Hepatocyte (in vitro differentiated cells): Measurements from ENCODE around the gene ZNF341. TPM values are rescaled to one million over a fixed set of nuclear protein-coding genes. Genes with fewer than 3 reads are reported as not detected.

Experiments
- DNase-seq: peaks from one replicate; pipeline ENCODE4 v3.0.0-alpha.2; 2016; ENCODE audit warnings: low spot score
- H2AFZ ChIP-seq: fragments of 200-600 bp; sonication (generic); 2 replicates; pipeline ENCODE4 v1.6.0; 2016; ENCODE audit warnings: antibody characterized with exemption, mild to moderate bottlenecking
- H3K27ac ChIP-seq: fragments of 200-600 bp; sonication (generic); 2 replicates; pipeline ENCODE4 v1.5.1; 2016; ENCODE audit warnings: mild to moderate bottlenecking
- H3K27me3 ChIP-seq: fragments of 200-600 bp; sonication (generic); 2 replicates; pipeline ENCODE4 v1.6.1; 2016
- H3K36me3 ChIP-seq: fragments of 200-600 bp; sonication (generic); replicated peaks from 2 replicates; pipeline ENCODE4 v1.5.1; 2016; ENCODE audit warnings: low read depth; ENCODE audit not compliant: insufficient read depth
- H3K4me1 ChIP-seq: fragments of 200-600 bp; sonication (generic); 2 replicates; pipeline ENCODE4 v1.5.1; 2016; ENCODE audit warnings: mild to moderate bottlenecking, moderate library complexity; ENCODE audit not compliant: insufficient read depth
- H3K4me2 ChIP-seq: fragments of 200-600 bp; sonication (generic); 2 replicates; pipeline ENCODE4 v1.6.0; 2016
- H3K4me3 ChIP-seq: fragments of 200-600 bp; sonication (generic); 2 replicates; pipeline ENCODE4 v1.5.1; 2016; ENCODE audit warnings: mild to moderate bottlenecking
- H3K79me2 ChIP-seq: fragments of 200-600 bp; sonication (generic); 2 replicates; pipeline ENCODE4 v1.6.0; 2017; ENCODE audit warnings: mild to moderate bottlenecking
- H3K9me2 ChIP-seq: fragments of 200-600 bp; sonication (generic); replicated peaks from 2 replicates; pipeline ENCODE4 v1.6.0; 2017; ENCODE audit warnings: mild to moderate bottlenecking; ENCODE audit not compliant: insufficient read depth
- H3K9me3 ChIP-seq: fragments of 200-600 bp; sonication (generic); 2 replicates; pipeline ENCODE4 v1.5.1; 2016; ENCODE audit warnings: low read depth, mild to moderate bottlenecking
- H4K20me1 ChIP-seq: fragments of 200-600 bp; sonication (generic); 2 replicates; pipeline ENCODE4 v1.6.0; 2016; ENCODE audit warnings: mild to moderate bottlenecking; ENCODE audit not compliant: insufficient read depth, poor library complexity, severe bottlenecking
- CTCF ChIP-seq: fragments of 200-600 bp; sonication (generic); IDR thresholded peaks from 2 replicates; pipeline ENCODE4 v1.5.1; 2016; ENCODE audit warnings: antibody characterized with exemption, mild to moderate bottlenecking; ENCODE audit not compliant: poor library complexity
- EZH2 ChIP-seq: fragments of 200-600 bp; sonication (generic); IDR thresholded peaks from 2 replicates; pipeline ENCODE4 v1.6.1; 2016; ENCODE audit warnings: antibody characterized with exemption, mild to moderate bottlenecking, borderline replicate concordance
- EZH2phosphoT487 ChIP-seq: fragments of 200-600 bp; sonication (generic); IDR thresholded peaks from one replicate; pipeline ENCODE4 v1.6.1; 2018; ENCODE audit warnings: antibody characterized with exemption, mild to moderate bottlenecking, low read depth, moderate library complexity; ENCODE audit not compliant: unreplicated experiment, severe bottlenecking
- WGBS: methylation state at CpG from one replicate; pipeline ENCODE4 v1.1.6; 2016; ENCODE audit warnings: low lambda C conversion rate; ENCODE audit errors: missing lambda C conversion rate; 5-methylcytosine and 5-hydroxymethylcytosine counted together
- polyA plus RNA-seq: library from polyadenylated mRNA; unstranded; fragments of >200 nt; fragmentation: Nextera tagmentation; extraction: Ambion mirVana; gene quantifications from 2 replicates; pipeline ENCODE4 v1.2.1, GENCODE V29; 2016
- total RNA-seq: library from RNA; depleted of rRNA; stranded (reverse); fragments of >200 nt; gene quantifications from 2 replicates; pipeline ENCODE4 v1.2.3, GENCODE V29; 2014

Gene ZNF341
- total and polyA plus RNA-seq, 2 experiments from 2014 or later, result 2.3 to 3.6 TPM

- no peaks in the 10 kb centered on the region for H3K27me3 ChIP-seq
- H2AFZ ChIP-seq, result no peak overlapping the region
- H3K9me2 ChIP-seq, result no peaks in the 10 kb centered on the region
- H3K79me2 ChIP-seq, result no peaks in the 10 kb centered on the region
- H3K36me3 ChIP-seq, result no peaks in the 10 kb centered on the region
- 93% methylated on average over 3 of the region's 3 CpGs for WGBS
- H3K4me1 ChIP-seq, result no peaks in the 10 kb centered on the region
- no peak overlapping the region for H3K4me3 ChIP-seq
- no peak overlapping the region for H3K27ac ChIP-seq
- H3K9me3 ChIP-seq, result no peaks in the 10 kb centered on the region
- TF ChIP-seq CTCF (no peak), EZH2phosphoT487 (no peak), EZH2 (no peak)
- DNase-seq, result no peak
- no peaks in the 10 kb centered on the region for H4K20me1 ChIP-seq
- H3K4me2 ChIP-seq, result no peak overlapping the region
Observed at GRCh38 chr20:33744181-33744580, 12.4 kb downstream of the ZNF341 start.

GRCh38 chr20:33744773-33745385 is 13.1 kb downstream of the ZNF341 start:
- Histone ChIP-seq H3K4me3 (no peak overlapping the region), H2AFZ (no peak overlapping the region), H3K79me2 (no peaks in the 10 kb centered on the region), H3K4me1 (no peaks in the 10 kb centered on the region), H3K9me3 (no peaks in the 10 kb centered on the region), H3K27ac (no peak overlapping the region), H3K36me3 (no peaks in the 10 kb centered on the region), H3K27me3 (no peaks in the 10 kb centered on the region), H3K4me2 (no peak overlapping the region), H3K9me2 (no peaks in the 10 kb centered on the region), H4K20me1 (no peaks in the 10 kb centered on the region)
- WGBS, result 96% methylated on average over 14 of the region's 14 CpGs
- no peak for DNase-seq
- TF ChIP-seq CTCF (no peak), EZH2 (no peak), EZH2phosphoT487 (no peak)

- WGBS, result 96% methylated on average over 12 of the region's 12 CpGs
- Histone ChIP-seq H3K79me2 (no peaks in the 10 kb centered on the region), H3K36me3 (no peaks in the 10 kb centered on the region), H3K27me3 (no peaks in the 10 kb centered on the region), H3K4me1 (no peaks in the 10 kb centered on the region), H3K4me3 (no peak overlapping the region), H3K9me2 (no peaks in the 10 kb centered on the region), H3K27ac (no peak overlapping the region), H2AFZ (no peak overlapping the region), H3K9me3 (no peaks in the 10 kb centered on the region), H4K20me1 (no peaks in the 10 kb centered on the region), H3K4me2 (no peak overlapping the region)
- TF ChIP-seq EZH2 (no peak), CTCF (no peak), EZH2phosphoT487 (no peak)
- no peak for DNase-seq
Observed at GRCh38 chr20:33746325-33746998, 14.7 kb downstream of the ZNF341 start.
